Measurements from ENCODE around the gene ZNF668.

- TF ChIP-seq ZNF484 (CRISPR knock-in tag; IDR thresholded peaks at IDR 0.05; ENCODE audit: borderline replicate concordance, low read depth) (no peak), PRDM4 (CRISPR knock-in tag; IDR thresholded peaks at IDR 0.05; ENCODE audit: borderline replicate concordance) (no peak), ZBTB26 (CRISPR knock-in tag; IDR thresholded peaks at IDR 0.05; ENCODE audit: borderline replicate concordance) (no peak), ZNF564 (CRISPR knock-in tag; IDR thresholded peaks at IDR 0.05) (no peak)
Measured at GRCh38 chr16:31023627-31024226, 50.3 kb downstream of the ZNF668 start.

Measured in HepG2 (cell line).